ENCODE results near the gene CCDC159.

- TF ChIP-seq CTCF (IDR thresholded peaks at IDR 0.05), result no peak
- no peak for TF ChIP-seq POLR2A (IDR thresholded peaks at IDR 0.05)
These were observed 28.3 kb downstream of the CCDC159 start, which contains the start of gene SWSAP1 for GRCh38 chr19:11374433-11375142.

Data from right lobe of liver (tissue), 4 donors.